PC-9 (cell line): ENCODE data around the gene ZNF474. TPM values are rescaled to one million over a fixed set of nuclear protein-coding genes. Genes with fewer than 3 reads are reported as not detected.

Source experiments
- BruUV-seq: library from RNA; stranded (reverse); fragments of 400-500 nt; replicated peaks from 2 replicates; lab custom pipeline; 2021; lab: Mats Ljungman, UMichigan
- CTCF ChIA-PET: fragments of 300-600 bp; sonication (Branson Sonifier 250); formaldehyde crosslinking; loops from one replicate; lab custom pipeline; 2022; ENCODE audit warnings: antibody characterized with exemption; lab: Charles Lee
- POLR2A ChIA-PET: fragments of 300-600 bp; sonication (Branson Sonifier 250); formaldehyde crosslinking; loops from one replicate; lab custom pipeline; 2022; ENCODE audit warnings: antibody characterized with exemption; ENCODE audit not compliant: unreplicated experiment; lab: Charles Lee
- DNase-seq, 2 experiments: peaks; one replicate each; pipeline versions ENCODE4 v3.0.0 to v3.0.0-alpha.2; 2015 to 2022; ENCODE audit warnings: mixed read lengths in 1 of 2
- H2AFZ ChIP-seq: fragments of 200-600 bp; sonication (generic); 2 replicates; pipeline ENCODE4 v1.8.1; 2017; ENCODE audit warnings: antibody characterized with exemption
- H3F3A ChIP-seq: fragments of 200-600 bp; sonication (generic); 2 replicates; pipeline ENCODE4 v1.8.1; 2017; ENCODE audit warnings: antibody characterized with exemption, mild to moderate bottlenecking, low read depth; ENCODE audit not compliant: insufficient read depth
- H3K27ac ChIP-seq: fragments of 200-600 bp; sonication (generic); 2 replicates; pipeline ENCODE4 v1.6.1; 2016; ENCODE audit warnings: mixed run types
- H3K27me3 ChIP-seq: fragments of 200-600 bp; sonication (generic); 2 replicates; pipeline ENCODE4 v1.6.1; 2016; ENCODE audit warnings: low read depth, mixed run types; ENCODE audit not compliant: insufficient read depth
- H3K36me3 ChIP-seq: fragments of 200-600 bp; sonication (generic); 2 replicates; pipeline ENCODE4 v1.6.1; 2016; ENCODE audit warnings: low read depth, mixed run types
- H3K4me1 ChIP-seq: fragments of 200-600 bp; sonication (generic); replicated peaks from 2 replicates; pipeline ENCODE4 v1.6.1; 2016; ENCODE audit warnings: mixed run types; ENCODE audit not compliant: insufficient read depth
- H3K4me2 ChIP-seq: fragments of 200-600 bp; sonication (generic); 2 replicates; pipeline ENCODE4 v1.6.1; 2017; ENCODE audit warnings: mixed run types
- H3K4me3 ChIP-seq: fragments of 200-600 bp; sonication (generic); 2 replicates; pipeline ENCODE4 v1.6.1; 2016; ENCODE audit warnings: mixed run types
- H3K79me2 ChIP-seq: fragments of 200-600 bp; sonication (generic); 2 replicates; pipeline ENCODE4 v1.6.1; 2017; ENCODE audit warnings: low read depth, mixed run types
- H3K9me2 ChIP-seq: fragments of 200-600 bp; sonication (generic); 2 replicates; pipeline ENCODE4 v1.8.1; 2017; ENCODE audit warnings: mild to moderate bottlenecking; ENCODE audit not compliant: insufficient read depth
- H3K9me3 ChIP-seq: fragments of 200-600 bp; sonication (generic); 2 replicates; pipeline ENCODE4 v1.8.1; 2016; ENCODE audit warnings: low read depth; ENCODE audit not compliant: insufficient read depth
- H4K20me1 ChIP-seq: fragments of 200-600 bp; sonication (generic); 2 replicates; pipeline ENCODE4 v1.8.1; 2017; ENCODE audit not compliant: insufficient read depth
- CTCF ChIP-seq: fragments of 200-600 bp; sonication (generic); conservative IDR thresholded peaks from 2 replicates; pipeline ENCODE4 v1.6.1; 2017; ENCODE audit warnings: mixed run types, antibody characterized with exemption, mild to moderate bottlenecking, moderate library complexity
- EZH2 ChIP-seq: fragments of 200-600 bp; sonication (generic); IDR thresholded peaks from 2 replicates; pipeline ENCODE4 v1.8.0; 2017; ENCODE audit warnings: antibody characterized with exemption, low read depth
- intact Hi-C: fragments of 100-400 bp; cut with micrococcal nuclease; formaldehyde crosslinking; loops from one replicate; pipeline ENCODE4 v1.10.0; 2022; ENCODE audit not compliant: unreplicated experiment
- total RNA-seq: library from RNA; stranded (reverse); gene quantifications from 2 replicates; pipeline ENCODE4 v1.2.3, GENCODE V29; 2021

The ZNF474 gene
- total RNA-seq, 1 experiment from 2014 or later: not detected

GRCh38 chr5:122187426-122187825, 58.1 kb downstream of the ZNF474 start:
- no peaks in the 10 kb centered on the region for H3K79me2 ChIP-seq
- no peaks in the 10 kb centered on the region for H3K36me3 ChIP-seq
- H3K9me2 ChIP-seq: no peaks in the 10 kb centered on the region
- no peak overlapping the region for H3K4me3 ChIP-seq
- H3K27ac ChIP-seq: no peak overlapping the region
- H3K4me2 ChIP-seq: no peak overlapping the region
- TF ChIP-seq EZH2 (no peak), CTCF (no peak)
- H2AFZ ChIP-seq: no peak overlapping the region
- ChIA-PET POLR2A (no interaction called here), CTCF (no interaction called here)
- no peak for DNase-seq
- no peaks in the 10 kb centered on the region for H3K27me3 ChIP-seq
- no peaks in the 10 kb centered on the region for H3K9me3 ChIP-seq
- no peaks in the 10 kb centered on the region for H4K20me1 ChIP-seq
- no peaks in the 10 kb centered on the region for H3F3A ChIP-seq
- intact Hi-C loops: no loop called here
- no peaks in the 10 kb centered on the region for H3K4me1 ChIP-seq
- no TSS peak for BruUV-seq

- H3K9me3 ChIP-seq: no peaks in the 10 kb centered on the region
- TF ChIP-seq CTCF: no peak
- TF ChIP-seq EZH2: no peak
- H3K4me1 ChIP-seq: no peaks in the 10 kb centered on the region
- no peak overlapping the region for H3K4me2 ChIP-seq
- H3K36me3 ChIP-seq: no peaks in the 10 kb centered on the region
- intact Hi-C loops: loop anchor here (10.0 kb wide), 2 partner anchors 315 to 1175 kb away; no protein-coding TSS in a partner anchor
- ChIA-PET POLR2A (no interaction called here), CTCF (no interaction called here)
- H4K20me1 ChIP-seq: no peaks in the 10 kb centered on the region
- H3K27me3 ChIP-seq: no peaks in the 10 kb centered on the region
- no peaks in the 10 kb centered on the region for H3K9me2 ChIP-seq
- H3F3A ChIP-seq: no peaks in the 10 kb centered on the region
- no peak overlapping the region for H3K27ac ChIP-seq
- no peak overlapping the region for H2AFZ ChIP-seq
- no TSS peak for BruUV-seq
- no peak for DNase-seq
- no peak overlapping the region for H3K4me3 ChIP-seq
- H3K79me2 ChIP-seq: no peaks in the 10 kb centered on the region
These were observed 60.8 kb downstream of the ZNF474 start for GRCh38 chr5:122190156-122190555.

GRCh38 chr5:122192497-122193496, 63.5 kb downstream of the ZNF474 start:
- CTCF ChIA-PET: no interaction called here
- POLR2A ChIA-PET: no interaction called here
- intact Hi-C loops: loop anchor here (10.0 kb wide), 2 partner anchors 312 to 1172 kb away; no protein-coding TSS in a partner anchor

More at GRCh38 chr5:122192497-122193496, 63.5 kb downstream of the ZNF474 start:
- Histone ChIP-seq H3K4me1 (no peaks in the 10 kb centered on the region), H3K4me2 (no peak overlapping the region), H3F3A (no peaks in the 10 kb centered on the region), H2AFZ (no peak overlapping the region), H4K20me1 (no peaks in the 10 kb centered on the region), H3K27ac (no peak overlapping the region), H3K79me2 (no peaks in the 10 kb centered on the region), H3K9me3 (no peaks in the 10 kb centered on the region), H3K36me3 (no peaks in the 10 kb centered on the region), H3K4me3 (no peak overlapping the region), H3K27me3 (no peaks in the 10 kb centered on the region), H3K9me2 (no peaks in the 10 kb centered on the region)
- no TSS peak for BruUV-seq
- DNase-seq: peak; percentile 7 to 39
- TF ChIP-seq CTCF (peak; percentile 73), EZH2 (no peak)
